Testis (tissue), 2 donors: ENCODE results near the gene EFNA3.

Experiments
- POLR2A ChIP-seq: fragments of 450-650 bp; IDR thresholded peaks from one replicate; pipeline ENCODE4 v1.6.1; 2017; ENCODE audit warnings: antibody characterized with exemption, mild to moderate bottlenecking, moderate library complexity
- TF ChIP-seq, protein P1 (sequence below), 3 experiments: fragments of 450-650 bp in 2 of 3; fragments of 200-600 bp in 1 of 3; sonication (generic) in 1 of 3; IDR thresholded peaks; one replicate each; pipeline ENCODE4 v1.5.1; 2016 to 2019; ENCODE audit warnings: antibody characterized with exemption in 3 of 3, mild to moderate bottlenecking in 2 of 3, moderate library complexity in 1 of 3

DNA sequence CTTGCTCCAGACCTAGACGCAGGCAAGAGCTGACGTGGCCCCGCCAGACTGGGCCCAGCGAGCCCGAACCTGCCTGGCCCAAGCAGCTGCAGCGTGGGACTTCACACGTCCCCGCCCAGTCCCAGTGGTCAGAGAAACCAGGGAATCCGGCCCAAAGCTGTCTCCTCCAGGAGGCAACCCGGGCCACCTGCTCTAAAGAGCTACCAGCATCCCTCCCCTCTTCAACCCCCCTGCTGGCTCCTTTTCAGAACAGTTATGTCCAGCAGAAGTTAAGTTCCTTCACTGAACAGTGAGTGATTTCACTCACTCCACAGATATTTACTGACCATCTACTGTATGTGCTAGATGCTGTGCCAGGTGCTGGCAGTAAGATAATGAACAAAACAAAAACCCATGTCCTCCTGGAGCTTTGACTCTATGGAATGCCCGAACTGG lies 46.9 kb downstream of the EFNA3 start:
- TF ChIP-seq, protein P1, sequence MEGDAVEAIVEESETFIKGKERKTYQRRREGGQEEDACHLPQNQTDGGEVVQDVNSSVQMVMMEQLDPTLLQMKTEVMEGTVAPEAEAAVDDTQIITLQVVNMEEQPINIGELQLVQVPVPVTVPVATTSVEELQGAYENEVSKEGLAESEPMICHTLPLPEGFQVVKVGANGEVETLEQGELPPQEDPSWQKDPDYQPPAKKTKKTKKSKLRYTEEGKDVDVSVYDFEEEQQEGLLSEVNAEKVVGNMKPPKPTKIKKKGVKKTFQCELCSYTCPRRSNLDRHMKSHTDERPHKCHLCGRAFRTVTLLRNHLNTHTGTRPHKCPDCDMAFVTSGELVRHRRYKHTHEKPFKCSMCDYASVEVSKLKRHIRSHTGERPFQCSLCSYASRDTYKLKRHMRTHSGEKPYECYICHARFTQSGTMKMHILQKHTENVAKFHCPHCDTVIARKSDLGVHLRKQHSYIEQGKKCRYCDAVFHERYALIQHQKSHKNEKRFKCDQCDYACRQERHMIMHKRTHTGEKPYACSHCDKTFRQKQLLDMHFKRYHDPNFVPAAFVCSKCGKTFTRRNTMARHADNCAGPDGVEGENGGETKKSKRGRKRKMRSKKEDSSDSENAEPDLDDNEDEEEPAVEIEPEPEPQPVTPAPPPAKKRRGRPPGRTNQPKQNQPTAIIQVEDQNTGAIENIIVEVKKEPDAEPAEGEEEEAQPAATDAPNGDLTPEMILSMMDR (IDR thresholded peaks at IDR 0.05) = no peak
- no peak for TF ChIP-seq POLR2A
